Measurements from ENCODE around the gene PDSS2.
"Not testable (repeated sequence)": the region's sequence is repeated elsewhere in the genome, so short reads cannot be mapped to it uniquely, and the experiment has no call there.

PDSS2 gene

DNA sequence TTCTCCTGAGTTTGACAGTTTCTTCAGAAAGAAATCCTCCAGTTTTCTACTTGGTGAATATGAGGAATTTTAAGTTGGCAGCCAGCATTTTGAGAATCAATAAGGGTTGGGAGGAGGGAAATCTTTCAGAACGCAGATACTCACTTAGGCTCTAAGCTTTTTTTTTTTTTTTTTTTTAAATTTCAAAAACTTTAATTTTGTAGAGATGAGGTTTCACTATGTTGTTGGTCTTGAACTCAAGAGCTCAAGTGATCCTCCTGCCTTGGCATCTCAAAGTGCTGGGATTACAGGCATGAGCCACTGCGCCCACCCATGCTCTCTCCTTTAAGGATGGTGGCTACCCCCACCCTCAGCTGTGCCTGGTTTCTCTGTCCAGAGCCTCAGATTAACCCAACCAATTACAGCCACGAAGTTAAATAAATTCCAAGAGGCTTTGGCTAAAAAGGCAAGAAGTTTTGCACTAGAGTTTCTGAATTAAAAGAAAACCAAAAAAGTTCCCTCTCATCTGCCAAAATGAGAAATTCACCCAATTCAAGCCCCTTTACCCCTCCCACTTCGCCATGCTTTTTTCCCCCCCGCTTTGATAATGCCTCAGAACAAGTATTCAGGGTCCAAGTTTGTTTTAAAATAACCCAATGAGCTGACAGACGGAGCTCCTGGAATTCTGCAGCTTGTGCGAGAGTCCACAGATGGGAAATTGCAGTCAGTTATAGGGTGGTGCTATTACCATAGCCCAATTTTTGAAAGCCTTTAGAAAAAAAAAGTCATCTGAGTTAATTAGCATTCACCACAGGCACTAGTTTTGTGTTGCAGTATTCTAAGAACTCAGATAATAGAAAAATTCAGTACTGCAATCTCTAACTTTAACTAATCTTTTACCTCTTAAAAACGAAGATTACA, 249.7 kb downstream of the PDSS2 start:
- no peak for DNase-seq

DNA sequence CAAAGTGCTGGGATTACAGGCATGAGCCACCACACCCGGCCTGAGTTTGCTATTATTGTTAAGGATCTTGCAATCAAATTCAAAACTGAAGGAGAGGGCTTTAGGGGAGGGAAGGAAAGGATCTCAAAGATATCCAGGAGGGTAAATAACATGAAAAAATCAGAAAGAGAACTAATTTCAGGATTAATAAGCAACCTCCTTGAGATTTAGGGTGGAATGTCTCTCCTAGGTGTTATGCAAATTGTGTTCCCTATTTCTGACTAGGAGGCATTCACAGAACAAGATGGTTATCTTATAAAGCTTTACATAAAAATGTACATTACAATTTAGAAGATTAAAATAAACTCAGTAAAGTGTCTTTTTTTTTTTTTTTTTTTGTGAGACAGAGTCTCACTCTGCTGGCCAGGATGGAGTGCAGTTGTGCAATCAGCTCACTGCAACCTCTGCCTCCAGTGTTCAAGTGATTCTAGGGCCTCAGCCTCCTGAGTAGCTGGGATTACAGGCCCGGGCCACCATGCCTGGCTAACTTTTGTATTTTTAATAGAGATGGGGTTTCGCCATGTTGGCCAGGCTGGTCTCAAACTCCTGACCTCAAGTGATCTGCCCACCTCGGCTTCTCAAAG, 252.0 kb downstream of the PDSS2 start:
- DNase-seq, result no peak

DNA sequence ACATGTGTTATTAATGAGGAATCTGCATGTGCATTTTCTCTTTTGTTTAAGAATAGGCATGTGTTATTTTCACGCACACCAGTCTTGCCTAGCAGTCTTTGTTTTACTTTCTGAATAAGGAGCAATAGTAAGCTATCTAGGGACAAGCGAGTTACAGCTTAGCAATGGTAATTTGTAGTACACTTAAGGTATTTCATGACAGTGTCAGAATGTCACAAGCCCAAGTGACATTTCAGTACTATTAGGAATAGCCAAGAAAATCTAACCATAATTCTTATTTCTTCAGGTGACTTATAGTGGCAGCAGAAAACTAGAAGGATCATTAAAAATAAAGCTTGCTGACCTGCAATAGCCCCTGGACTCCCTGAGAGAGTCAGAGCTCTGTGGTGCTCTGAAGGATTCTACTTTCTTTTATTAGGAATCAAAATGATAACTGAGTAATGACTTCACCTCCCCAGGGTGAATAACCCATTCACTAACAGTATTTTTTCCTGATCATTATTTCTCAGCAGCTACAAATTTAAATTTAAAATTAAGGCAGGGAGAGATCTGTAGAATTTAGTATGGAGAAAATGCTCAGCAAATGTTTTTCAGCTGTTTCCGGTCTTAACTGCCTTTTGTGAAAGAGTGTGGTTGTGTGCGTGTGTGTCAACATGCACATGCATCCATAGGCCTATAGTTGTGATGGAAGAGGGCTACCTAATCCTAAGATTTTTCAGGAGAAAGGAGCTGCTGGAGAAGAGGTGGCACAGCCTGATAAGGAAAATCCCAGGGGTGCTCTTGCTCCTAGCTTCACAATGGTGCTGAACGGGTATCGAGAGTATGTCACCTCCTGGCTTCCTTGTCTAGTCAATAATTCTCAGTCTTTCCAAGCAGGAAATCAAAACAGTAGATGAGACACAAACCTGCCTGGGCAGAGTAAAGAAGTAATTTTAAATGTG, 254.0 kb downstream of the PDSS2 start:
- DNase-seq, result no peak

GRCh38 chr6:107202876-107203468, 256.4 kb downstream of the PDSS2 start:
- no peak for DNase-seq

GRCh38 chr6:107198631-107199416, 260.5 kb downstream of the PDSS2 start:
- no peak for DNase-seq

DNA sequence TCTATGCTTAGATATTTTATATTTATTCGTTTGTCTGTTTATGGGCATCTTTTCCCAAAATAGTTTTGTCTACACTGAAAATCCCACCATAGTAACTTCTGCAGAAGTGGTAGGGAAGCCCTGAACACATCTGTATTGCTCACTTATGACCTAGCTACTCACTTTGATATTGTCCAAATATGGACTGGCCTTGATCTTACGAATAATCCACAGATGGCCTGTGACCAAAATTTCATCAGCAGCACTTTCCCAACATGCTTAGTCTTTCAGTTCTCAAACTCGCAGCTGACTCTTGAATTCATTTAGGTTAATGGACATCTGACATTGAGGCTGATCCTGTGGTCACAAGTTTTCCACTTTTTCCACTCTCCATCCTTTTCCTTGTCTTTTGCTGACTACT, 263.2 kb downstream of the PDSS2 start:
- DNase-seq, result no peak

GRCh38 chr6:107194723-107195122, 264.6 kb downstream of the PDSS2 start:
- not testable (repeated sequence) for DNase-seq

GRCh38 chr6:107192830-107193229, 266.5 kb downstream of the PDSS2 start:
- DNase-seq, result no peak

- DNase-seq, result no peak
These were observed 271.7 kb downstream of the PDSS2 start for GRCh38 chr6:107187630-107188029.

- DNase-seq, result no peak
These were observed 273.3 kb downstream of the PDSS2 start for GRCh38 chr6:107186047-107186446.

GRCh38 chr6:107185391-107185970, 273.9 kb downstream of the PDSS2 start:
- DNase-seq, result no peak

GRCh38 chr6:107184435-107184834, 274.9 kb downstream of the PDSS2 start:
- no peak for DNase-seq

GRCh38 chr6:107180099-107180498, 279.3 kb downstream of the PDSS2 start:
- DNase-seq, result no peak

- DNase-seq, result no peak
These were observed 280.4 kb downstream of the PDSS2 start for GRCh38 chr6:107179004-107179403.

DNA sequence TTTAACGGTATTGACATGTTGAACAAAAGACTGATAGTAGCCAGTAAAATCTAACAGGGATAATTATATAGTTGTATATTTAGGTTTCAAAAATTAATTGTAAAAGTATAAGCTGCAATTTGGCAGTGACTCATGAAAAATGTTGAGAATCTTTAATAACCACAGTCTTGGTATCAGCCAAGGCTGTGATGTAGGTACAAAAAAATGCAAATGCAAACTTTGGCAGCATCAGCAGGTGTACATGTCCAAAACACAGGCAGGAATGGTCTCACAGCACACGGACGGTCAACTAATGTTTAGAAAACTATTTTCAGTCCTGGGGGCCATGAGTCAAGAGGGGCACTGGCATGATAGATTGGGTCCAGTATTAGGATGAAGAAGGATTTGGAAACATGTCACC, 285.6 kb downstream of the PDSS2 start:
- DNase-seq, result no peak

DNA sequence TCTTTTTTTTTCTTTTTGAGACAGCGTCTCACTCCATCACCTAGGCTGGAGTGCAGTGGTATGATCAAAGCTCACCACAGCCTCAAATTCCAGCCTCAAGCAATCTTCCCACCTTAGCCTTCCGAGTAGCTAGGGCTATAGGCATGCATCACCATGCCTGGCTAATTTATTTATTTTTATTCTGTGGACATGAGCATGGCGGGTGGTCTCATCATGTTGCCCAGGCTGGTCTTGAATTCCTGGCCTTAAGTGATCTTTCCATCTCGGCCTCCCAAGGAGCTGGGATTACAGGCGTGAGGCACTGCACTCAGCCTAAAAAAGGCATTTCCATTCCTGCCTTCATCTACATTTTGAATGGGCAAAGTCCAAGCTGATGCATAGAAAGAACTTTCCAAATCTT, 287.9 kb downstream of the PDSS2 start:
- DNase-seq, result no peak

- not testable (repeated sequence) for DNase-seq
These were observed 295.1 kb downstream of the PDSS2 start for GRCh38 chr6:107164299-107164698.

DNA sequence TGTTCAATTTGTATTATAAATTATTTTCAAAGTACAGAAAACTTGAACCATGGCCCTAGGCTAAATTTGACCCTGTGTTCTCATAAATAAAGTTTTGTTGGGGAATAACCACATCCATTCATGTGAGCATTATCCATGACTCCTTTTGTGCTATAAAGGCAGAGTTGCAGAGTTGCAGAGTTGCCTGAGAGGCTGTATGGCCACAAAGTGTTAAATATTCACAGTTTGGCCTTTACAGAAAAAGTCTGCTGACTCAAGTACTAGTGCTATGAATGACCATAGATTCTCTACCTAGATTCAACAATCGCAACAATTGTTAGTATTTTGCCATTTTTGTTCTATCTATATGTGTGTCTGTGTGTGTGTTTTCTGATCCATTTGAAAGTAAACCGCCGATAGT, 297.8 kb downstream of the PDSS2 start:
- DNase-seq, result no peak

- no peak for DNase-seq
These were observed 302.7 kb downstream of the PDSS2 start for GRCh38 chr6:107156617-107157016.

GRCh38 chr6:107154801-107155160, 304.6 kb downstream of the PDSS2 start:
- DNase-seq, result no peak

GRCh38 chr6:107154131-107154800, 305.1 kb downstream of the PDSS2 start:
- DNase-seq, result no peak
